Hepatocyte (in vitro differentiated cells): Measurements from ENCODE around the gene TGFBI. TPM values are rescaled to one million over a fixed set of nuclear protein-coding genes. Genes with fewer than 3 reads are reported as not detected.

Experiments
- DNase-seq: peaks from one replicate; pipeline ENCODE4 v3.0.0-alpha.2; 2016; ENCODE audit warnings: low spot score
- H2AFZ ChIP-seq: fragments of 200-600 bp; sonication (generic); 2 replicates; pipeline ENCODE4 v1.6.0; 2016; ENCODE audit warnings: antibody characterized with exemption, mild to moderate bottlenecking
- H3K27ac ChIP-seq: fragments of 200-600 bp; sonication (generic); 2 replicates; pipeline ENCODE4 v1.5.1; 2016; ENCODE audit warnings: mild to moderate bottlenecking
- H3K27me3 ChIP-seq: fragments of 200-600 bp; sonication (generic); 2 replicates; pipeline ENCODE4 v1.6.1; 2016
- H3K36me3 ChIP-seq: fragments of 200-600 bp; sonication (generic); replicated peaks from 2 replicates; pipeline ENCODE4 v1.5.1; 2016; ENCODE audit warnings: low read depth; ENCODE audit not compliant: insufficient read depth
- H3K4me1 ChIP-seq: fragments of 200-600 bp; sonication (generic); 2 replicates; pipeline ENCODE4 v1.5.1; 2016; ENCODE audit warnings: mild to moderate bottlenecking, moderate library complexity; ENCODE audit not compliant: insufficient read depth
- H3K4me2 ChIP-seq: fragments of 200-600 bp; sonication (generic); 2 replicates; pipeline ENCODE4 v1.6.0; 2016
- H3K4me3 ChIP-seq: fragments of 200-600 bp; sonication (generic); 2 replicates; pipeline ENCODE4 v1.5.1; 2016; ENCODE audit warnings: mild to moderate bottlenecking
- H3K79me2 ChIP-seq: fragments of 200-600 bp; sonication (generic); 2 replicates; pipeline ENCODE4 v1.6.0; 2017; ENCODE audit warnings: mild to moderate bottlenecking
- H3K9me2 ChIP-seq: fragments of 200-600 bp; sonication (generic); replicated peaks from 2 replicates; pipeline ENCODE4 v1.6.0; 2017; ENCODE audit warnings: mild to moderate bottlenecking; ENCODE audit not compliant: insufficient read depth
- H3K9me3 ChIP-seq: fragments of 200-600 bp; sonication (generic); 2 replicates; pipeline ENCODE4 v1.5.1; 2016; ENCODE audit warnings: low read depth, mild to moderate bottlenecking
- H4K20me1 ChIP-seq: fragments of 200-600 bp; sonication (generic); 2 replicates; pipeline ENCODE4 v1.6.0; 2016; ENCODE audit warnings: mild to moderate bottlenecking; ENCODE audit not compliant: insufficient read depth, poor library complexity, severe bottlenecking
- CTCF ChIP-seq: fragments of 200-600 bp; sonication (generic); IDR thresholded peaks from 2 replicates; pipeline ENCODE4 v1.5.1; 2016; ENCODE audit warnings: antibody characterized with exemption, mild to moderate bottlenecking; ENCODE audit not compliant: poor library complexity
- EZH2 ChIP-seq: fragments of 200-600 bp; sonication (generic); IDR thresholded peaks from 2 replicates; pipeline ENCODE4 v1.6.1; 2016; ENCODE audit warnings: antibody characterized with exemption, mild to moderate bottlenecking, borderline replicate concordance
- EZH2phosphoT487 ChIP-seq: fragments of 200-600 bp; sonication (generic); IDR thresholded peaks from one replicate; pipeline ENCODE4 v1.6.1; 2018; ENCODE audit warnings: antibody characterized with exemption, mild to moderate bottlenecking, low read depth, moderate library complexity; ENCODE audit not compliant: unreplicated experiment, severe bottlenecking
- WGBS: methylation state at CpG from one replicate; pipeline ENCODE4 v1.1.6; 2016; ENCODE audit warnings: low lambda C conversion rate; ENCODE audit errors: missing lambda C conversion rate; 5-methylcytosine and 5-hydroxymethylcytosine counted together
- polyA plus RNA-seq: library from polyadenylated mRNA; unstranded; fragments of >200 nt; fragmentation: Nextera tagmentation; extraction: Ambion mirVana; gene quantifications from 2 replicates; pipeline ENCODE4 v1.2.1, GENCODE V29; 2016
- total RNA-seq: library from RNA; depleted of rRNA; stranded (reverse); fragments of >200 nt; gene quantifications from 2 replicates; pipeline ENCODE4 v1.2.3, GENCODE V29; 2014

The TGFBI gene
- total and polyA plus RNA-seq, 2 experiments from 2014 or later = 396 to 401 TPM

- WGBS = 80% methylated on average over 5 of the region's 5 CpGs
These were observed 27.5 kb downstream of the TGFBI start for GRCh38 chr5:136056336-136056735.

GRCh38 chr5:136056771-136057335 is 28.1 kb downstream of the TGFBI start:
- Histone ChIP-seq H3K9me2 (no peaks in the 10 kb centered on the region), H3K27me3 (no peaks in the 10 kb centered on the region), H3K4me1 (peaks cover 55% of the 10 kb centered on the region), H3K4me3 (no peak overlapping the region), H3K36me3 (no peaks in the 10 kb centered on the region), H3K4me2 (no peak overlapping the region), H4K20me1 (no peaks in the 10 kb centered on the region), H2AFZ (no peak overlapping the region), H3K79me2 (no peaks in the 10 kb centered on the region), H3K27ac (peak overlapping the region; percentile 93), H3K9me3 (no peaks in the 10 kb centered on the region)
- TF ChIP-seq CTCF (no peak), EZH2phosphoT487 (no peak), EZH2 (no peak)
- DNase-seq = no peak
- 85% methylated on average over 8 of the region's 8 CpGs for WGBS

More at GRCh38 chr5:136056336-136056735, 27.5 kb downstream of the TGFBI start:
- DNase-seq = no peak
- Histone ChIP-seq H3K27ac (peak overlapping the region; percentile 93), H2AFZ (no peak overlapping the region), H3K9me2 (no peaks in the 10 kb centered on the region), H3K36me3 (no peaks in the 10 kb centered on the region), H3K4me1 (peaks cover 59% of the 10 kb centered on the region), H3K27me3 (no peaks in the 10 kb centered on the region), H3K4me2 (no peak overlapping the region), H4K20me1 (no peaks in the 10 kb centered on the region), H3K4me3 (no peak overlapping the region), H3K9me3 (no peaks in the 10 kb centered on the region), H3K79me2 (no peaks in the 10 kb centered on the region)
- TF ChIP-seq CTCF (no peak), EZH2 (no peak), EZH2phosphoT487 (no peak)

GRCh38 chr5:136057401-136058038 is 28.7 kb downstream of the TGFBI start:
- WGBS = 68% methylated on average over 5 of the region's 5 CpGs
- no peak for DNase-seq
- Histone ChIP-seq H3K27me3 (no peaks in the 10 kb centered on the region), H3K27ac (peak overlapping the region; percentile 93), H3K79me2 (no peaks in the 10 kb centered on the region), H2AFZ (no peak overlapping the region), H3K9me3 (no peaks in the 10 kb centered on the region), H3K4me1 (peaks cover 48% of the 10 kb centered on the region), H3K4me2 (peak overlapping the region; percentile 11), H4K20me1 (no peaks in the 10 kb centered on the region), H3K9me2 (no peaks in the 10 kb centered on the region), H3K4me3 (no peak overlapping the region), H3K36me3 (no peaks in the 10 kb centered on the region)
- TF ChIP-seq EZH2 (no peak), EZH2phosphoT487 (no peak), CTCF (no peak)
